ENCODE measurements around the gene LNX1. TPM values are rescaled to one million over a fixed set of nuclear protein-coding genes. Genes with fewer than 3 reads are reported as not detected.

Gene LNX1
- total RNA-seq, 1 experiment from 2014 or later = 9.3 TPM

DNA sequence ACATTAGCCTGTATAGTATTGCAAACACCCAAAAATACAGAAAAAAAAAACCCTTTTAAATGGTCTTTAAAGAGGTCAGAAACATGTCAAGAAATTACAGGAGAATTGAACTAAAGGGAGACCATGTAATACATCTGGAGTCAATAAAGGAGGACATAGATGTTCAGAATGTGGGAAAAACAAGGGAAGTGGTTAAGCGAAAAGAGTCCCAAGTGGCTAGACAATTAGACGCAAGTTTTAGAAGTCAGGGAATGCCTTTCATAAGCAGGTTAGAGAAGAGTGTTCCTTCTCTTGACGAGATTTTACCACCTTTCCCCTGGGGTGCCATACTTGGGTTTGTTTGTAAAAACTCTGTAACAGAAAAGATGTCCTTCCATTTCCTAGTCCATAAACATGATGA lies 7.8 kb downstream of the LNX1 start:
- H3K36me3 ChIP-seq (ENCODE audit: control insufficient read depth, insufficient read depth, low read length) = no peaks in the 10 kb centered on the region
- no peaks in the 10 kb centered on the region for H3K27me3 ChIP-seq (replicated peaks; ENCODE audit: control insufficient read depth, insufficient read depth, low read length)
- no peak overlapping the region for H3K4me3 ChIP-seq (ENCODE audit: low read depth, low read length)
- BruUV-seq (replicated peaks) = no TSS peak
- H3K27ac Mint-ChIP-seq (ENCODE audit: unreplicated experiment) = no peak overlapping the region
- H3K9me3 ChIP-seq = no peaks in the 10 kb centered on the region
- peaks cover 29% of the 10 kb centered on the region for H3K4me1 ChIP-seq
- H3K4me3 Mint-ChIP-seq (ENCODE audit: unreplicated experiment) = no peak overlapping the region
- no peak for DNase-seq
- H3K9me3 Mint-ChIP-seq (ENCODE audit: unreplicated experiment) = no peaks in the 10 kb centered on the region
- ChIA-PET CTCF (no interaction called here), POLR2A (no interaction called here)
- H3K4me1 Mint-ChIP-seq (ENCODE audit: low read depth, unreplicated experiment) = peaks cover 53% of the 10 kb centered on the region
- TF ChIP-seq CTCF (IDR thresholded peaks at IDR 0.05; ENCODE audit: insufficient read depth in 1 of 2, low read depth in 1 of 2, low read length in 1 of 2, severe bottlenecking in 1 of 2, unreplicated experiment in 1 of 2) = no peak
- H3K36me3 Mint-ChIP-seq (ENCODE audit: insufficient read depth, unreplicated experiment) = no peaks in the 10 kb centered on the region
- no peaks in the 10 kb centered on the region for H3K27me3 Mint-ChIP-seq (ENCODE audit: insufficient read depth, unreplicated experiment)
- intact Hi-C loops (cut with micrococcal nuclease; ENCODE audit: unreplicated experiment) = no loop called here

GRCh38 chr4:53582194-53582593 lies 9.1 kb downstream of the LNX1 start:
- no TSS peak for BruUV-seq (replicated peaks)
- no peak for TF ChIP-seq CTCF (IDR thresholded peaks at IDR 0.05; ENCODE audit: insufficient read depth in 1 of 2, low read depth in 1 of 2, low read length in 1 of 2, severe bottlenecking in 1 of 2, unreplicated experiment in 1 of 2)
- no peaks in the 10 kb centered on the region for H3K36me3 Mint-ChIP-seq (ENCODE audit: insufficient read depth, unreplicated experiment)
- peak overlapping the region; percentile 25 for H3K4me3 Mint-ChIP-seq (ENCODE audit: unreplicated experiment)
- no peaks in the 10 kb centered on the region for H3K9me3 ChIP-seq
- H3K27me3 Mint-ChIP-seq (ENCODE audit: insufficient read depth, unreplicated experiment) = no peaks in the 10 kb centered on the region
- ChIA-PET POLR2A (no interaction called here), CTCF (interaction anchor here (1.0 kb wide), 1 partner anchor 9 kb away, joined by 6 read pairs; the partner anchor contains the start of gene LNX1)
- H3K9me3 Mint-ChIP-seq (ENCODE audit: unreplicated experiment) = no peaks in the 10 kb centered on the region
- peak overlapping the region; percentile 17 for H3K27ac Mint-ChIP-seq (ENCODE audit: unreplicated experiment)
- no peaks in the 10 kb centered on the region for H3K27me3 ChIP-seq (replicated peaks; ENCODE audit: control insufficient read depth, insufficient read depth, low read length)
- H3K4me3 ChIP-seq (ENCODE audit: low read depth, low read length) = no peak overlapping the region
- H3K36me3 ChIP-seq (ENCODE audit: control insufficient read depth, insufficient read depth, low read length) = no peaks in the 10 kb centered on the region
- peaks cover 20% of the 10 kb centered on the region for H3K4me1 ChIP-seq
- peaks cover 54% of the 10 kb centered on the region for H3K4me1 Mint-ChIP-seq (ENCODE audit: low read depth, unreplicated experiment)
- peak; percentile 43 to 47 for DNase-seq
- intact Hi-C loops (cut with micrococcal nuclease; ENCODE audit: unreplicated experiment) = no loop called here

GRCh38 chr4:53580274-53580673 lies 11.0 kb downstream of the LNX1 start:
- no peaks in the 10 kb centered on the region for H3K9me3 Mint-ChIP-seq (ENCODE audit: unreplicated experiment)
- no peak overlapping the region for H3K4me3 Mint-ChIP-seq (ENCODE audit: unreplicated experiment)
- no peaks in the 10 kb centered on the region for H3K36me3 ChIP-seq (ENCODE audit: control insufficient read depth, insufficient read depth, low read length)
- intact Hi-C loops (cut with micrococcal nuclease; ENCODE audit: unreplicated experiment) = no loop called here
- CTCF ChIA-PET = no interaction called here
- POLR2A ChIA-PET = no interaction called here
- TF ChIP-seq CTCF (IDR thresholded peaks at IDR 0.05; ENCODE audit: insufficient read depth in 1 of 2, low read depth in 1 of 2, low read length in 1 of 2, severe bottlenecking in 1 of 2, unreplicated experiment in 1 of 2) = no peak
- H3K4me3 ChIP-seq (ENCODE audit: low read depth, low read length) = no peak overlapping the region
- H3K27me3 Mint-ChIP-seq (ENCODE audit: insufficient read depth, unreplicated experiment) = no peaks in the 10 kb centered on the region
- DNase-seq = no peak
- peaks cover 16% of the 10 kb centered on the region for H3K4me1 ChIP-seq
- no TSS peak for BruUV-seq (replicated peaks)
- H3K36me3 Mint-ChIP-seq (ENCODE audit: insufficient read depth, unreplicated experiment) = no peaks in the 10 kb centered on the region
- no peak overlapping the region for H3K27ac Mint-ChIP-seq (ENCODE audit: unreplicated experiment)
- peaks cover 45% of the 10 kb centered on the region for H3K4me1 Mint-ChIP-seq (ENCODE audit: low read depth, unreplicated experiment)
- no peaks in the 10 kb centered on the region for H3K27me3 ChIP-seq (replicated peaks; ENCODE audit: control insufficient read depth, insufficient read depth, low read length)
- no peaks in the 10 kb centered on the region for H3K9me3 ChIP-seq
